ENCODE measurements around the gene GMDS. TPM values are rescaled to one million over a fixed set of nuclear protein-coding genes. Genes with fewer than 3 reads are reported as not detected.

Gene GMDS
- total RNA-seq, 1 donor: 23.2 TPM

DNA sequence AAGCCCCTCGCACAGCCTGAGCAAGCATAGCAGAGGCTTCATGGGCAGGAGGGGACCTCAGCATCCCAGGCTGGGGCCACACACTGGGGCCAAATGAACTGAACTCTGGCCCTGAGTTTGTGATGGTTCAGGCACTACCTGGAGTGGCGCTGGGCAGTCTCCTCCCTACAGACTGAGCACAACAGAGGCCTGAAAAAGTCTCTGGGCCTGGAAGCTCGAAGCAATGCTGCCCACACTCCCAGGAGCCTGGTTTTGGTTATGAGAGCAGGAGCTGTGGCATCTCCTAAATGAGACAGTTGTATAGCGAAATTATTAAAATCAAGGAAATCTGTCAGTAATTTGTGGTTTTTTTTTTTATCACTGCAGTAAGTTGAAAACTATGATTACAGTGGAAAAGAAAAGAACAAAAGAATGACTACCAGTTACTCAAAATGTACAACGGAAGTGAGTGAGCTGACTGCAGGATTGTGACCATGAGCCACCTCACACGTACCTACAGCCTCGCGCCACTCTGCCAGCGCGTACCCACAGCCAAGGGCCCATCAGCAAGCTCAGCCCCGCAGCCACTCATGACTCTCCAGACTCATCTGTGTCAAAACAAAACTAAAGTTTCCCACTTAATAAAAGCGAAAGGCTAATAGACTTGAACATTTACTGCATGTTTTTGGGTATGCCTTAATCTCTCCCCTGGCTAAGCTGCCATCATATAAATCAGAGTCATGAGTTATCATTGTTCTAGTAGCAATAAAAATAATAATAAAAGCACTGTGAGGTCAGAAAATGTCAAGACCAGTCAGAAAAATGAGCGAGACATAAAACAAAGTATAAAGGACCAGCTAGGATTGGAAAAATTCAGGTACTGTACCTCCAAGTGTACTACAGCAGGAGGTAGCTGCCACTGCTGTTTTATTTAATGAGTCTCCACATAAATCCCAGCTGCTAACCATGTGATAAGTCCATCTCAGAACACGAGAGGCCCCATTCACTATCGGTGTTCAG lies 458.7 kb downstream of the GMDS start:
- no peak for DNase-seq (ENCODE audit: insufficient read length, low spot score, missing footprints)
- no peaks in the 10 kb centered on the region for H4K20me1 ChIP-seq (ENCODE audit: insufficient read depth, low read length)
- H3K4me1 ChIP-seq (ENCODE audit: insufficient read depth, low read length): peaks cover 28% of the 10 kb centered on the region
- H3K27me3 ChIP-seq (ENCODE audit: insufficient read depth, low read length): no peaks in the 10 kb centered on the region
- H3K27ac ChIP-seq (ENCODE audit: low read depth, low read length): peak overlapping the region; percentile 26
- TF ChIP-seq, protein P1, sequence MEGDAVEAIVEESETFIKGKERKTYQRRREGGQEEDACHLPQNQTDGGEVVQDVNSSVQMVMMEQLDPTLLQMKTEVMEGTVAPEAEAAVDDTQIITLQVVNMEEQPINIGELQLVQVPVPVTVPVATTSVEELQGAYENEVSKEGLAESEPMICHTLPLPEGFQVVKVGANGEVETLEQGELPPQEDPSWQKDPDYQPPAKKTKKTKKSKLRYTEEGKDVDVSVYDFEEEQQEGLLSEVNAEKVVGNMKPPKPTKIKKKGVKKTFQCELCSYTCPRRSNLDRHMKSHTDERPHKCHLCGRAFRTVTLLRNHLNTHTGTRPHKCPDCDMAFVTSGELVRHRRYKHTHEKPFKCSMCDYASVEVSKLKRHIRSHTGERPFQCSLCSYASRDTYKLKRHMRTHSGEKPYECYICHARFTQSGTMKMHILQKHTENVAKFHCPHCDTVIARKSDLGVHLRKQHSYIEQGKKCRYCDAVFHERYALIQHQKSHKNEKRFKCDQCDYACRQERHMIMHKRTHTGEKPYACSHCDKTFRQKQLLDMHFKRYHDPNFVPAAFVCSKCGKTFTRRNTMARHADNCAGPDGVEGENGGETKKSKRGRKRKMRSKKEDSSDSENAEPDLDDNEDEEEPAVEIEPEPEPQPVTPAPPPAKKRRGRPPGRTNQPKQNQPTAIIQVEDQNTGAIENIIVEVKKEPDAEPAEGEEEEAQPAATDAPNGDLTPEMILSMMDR (IDR thresholded peaks at IDR 0.05; ENCODE audit: extremely low read depth, low read depth, low read length): no peak
- no peaks in the 10 kb centered on the region for H3K36me3 ChIP-seq (ENCODE audit: insufficient read depth, low read length)
- peak overlapping the region; percentile 44 for H2AFZ ChIP-seq (ENCODE audit: low read length)
- no peak overlapping the region for H3K4me3 ChIP-seq (ENCODE audit: insufficient read depth, low read length)
- H3K4me2 ChIP-seq (ENCODE audit: insufficient read depth, low read length): peak overlapping the region; percentile 21
- no peaks in the 10 kb centered on the region for H3K79me2 ChIP-seq (ENCODE audit: insufficient read depth, low read length)
- H3K9me3 ChIP-seq (ENCODE audit: low read depth, low read length): no peaks in the 10 kb centered on the region

DNA sequence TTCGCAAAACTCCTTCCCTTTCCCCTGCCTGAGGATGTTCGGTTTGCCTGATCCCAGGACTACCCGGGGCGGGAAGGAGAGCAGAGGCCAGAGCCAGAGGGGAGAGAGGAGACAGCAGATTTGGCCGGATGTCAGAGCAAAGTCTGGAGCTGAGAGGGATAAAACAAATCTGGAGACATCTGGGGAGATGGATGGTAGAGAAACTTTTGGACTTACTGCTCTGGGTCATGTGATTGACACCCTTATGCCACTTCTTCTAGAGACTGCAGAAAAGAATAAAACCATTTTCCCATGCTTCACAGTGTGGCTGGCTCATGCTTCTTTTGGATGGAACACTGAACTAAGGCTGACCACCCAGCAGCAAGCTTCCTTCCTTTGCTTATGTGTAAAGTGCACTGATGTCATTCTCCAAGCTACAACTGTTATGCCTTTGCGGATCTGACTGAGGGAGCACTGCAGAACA lies 461.0 kb downstream of the GMDS start:
- Histone ChIP-seq H3K36me3 (ENCODE audit: insufficient read depth, low read length) (no peaks in the 10 kb centered on the region), H2AFZ (ENCODE audit: low read length) (no peak overlapping the region), H3K27me3 (ENCODE audit: insufficient read depth, low read length) (no peaks in the 10 kb centered on the region), H3K27ac (ENCODE audit: low read depth, low read length) (no peak overlapping the region), H3K4me2 (ENCODE audit: insufficient read depth, low read length) (no peak overlapping the region), H3K4me1 (ENCODE audit: insufficient read depth, low read length) (peaks cover 27% of the 10 kb centered on the region), H3K79me2 (ENCODE audit: insufficient read depth, low read length) (no peaks in the 10 kb centered on the region), H3K4me3 (ENCODE audit: insufficient read depth, low read length) (no peak overlapping the region), H4K20me1 (ENCODE audit: insufficient read depth, low read length) (no peaks in the 10 kb centered on the region), H3K9me3 (ENCODE audit: low read depth, low read length) (no peaks in the 10 kb centered on the region)
- TF ChIP-seq, protein P1 (IDR thresholded peaks at IDR 0.05; ENCODE audit: extremely low read depth, low read depth, low read length): no peak
- DNase-seq (ENCODE audit: insufficient read length, low spot score, missing footprints): no peak

DNA sequence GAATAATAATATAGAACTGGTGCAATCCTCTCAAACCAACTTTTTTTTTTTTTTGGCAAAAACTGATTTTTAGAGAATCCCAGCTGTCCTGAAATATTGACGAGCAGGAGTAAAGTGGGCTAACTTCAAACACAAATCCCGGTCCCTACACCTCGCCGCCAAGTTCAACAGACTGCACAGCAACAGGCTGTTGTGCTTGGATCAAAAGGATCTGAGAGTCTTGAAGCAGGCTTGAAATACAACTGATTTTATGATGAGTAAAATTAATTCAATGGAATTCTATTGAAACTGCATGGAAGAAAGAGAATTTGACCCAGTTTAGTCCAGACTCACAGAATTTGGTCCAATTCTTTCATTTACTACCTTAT lies 463.6 kb downstream of the GMDS start:
- Histone ChIP-seq H3K4me1 (ENCODE audit: insufficient read depth, low read length) (peaks cover under 1% of the 10 kb centered on the region), H2AFZ (ENCODE audit: low read length) (no peak overlapping the region), H3K27me3 (ENCODE audit: insufficient read depth, low read length) (no peaks in the 10 kb centered on the region), H4K20me1 (ENCODE audit: insufficient read depth, low read length) (no peaks in the 10 kb centered on the region), H3K79me2 (ENCODE audit: insufficient read depth, low read length) (no peaks in the 10 kb centered on the region), H3K36me3 (ENCODE audit: insufficient read depth, low read length) (no peaks in the 10 kb centered on the region), H3K4me3 (ENCODE audit: insufficient read depth, low read length) (no peak overlapping the region), H3K27ac (ENCODE audit: low read depth, low read length) (no peak overlapping the region), H3K4me2 (ENCODE audit: insufficient read depth, low read length) (no peak overlapping the region), H3K9me3 (ENCODE audit: low read depth, low read length) (no peaks in the 10 kb centered on the region)
- no peak for DNase-seq (ENCODE audit: insufficient read length, low spot score, missing footprints)
- TF ChIP-seq, protein P1 (IDR thresholded peaks at IDR 0.05; ENCODE audit: extremely low read depth, low read depth, low read length): no peak

DNA sequence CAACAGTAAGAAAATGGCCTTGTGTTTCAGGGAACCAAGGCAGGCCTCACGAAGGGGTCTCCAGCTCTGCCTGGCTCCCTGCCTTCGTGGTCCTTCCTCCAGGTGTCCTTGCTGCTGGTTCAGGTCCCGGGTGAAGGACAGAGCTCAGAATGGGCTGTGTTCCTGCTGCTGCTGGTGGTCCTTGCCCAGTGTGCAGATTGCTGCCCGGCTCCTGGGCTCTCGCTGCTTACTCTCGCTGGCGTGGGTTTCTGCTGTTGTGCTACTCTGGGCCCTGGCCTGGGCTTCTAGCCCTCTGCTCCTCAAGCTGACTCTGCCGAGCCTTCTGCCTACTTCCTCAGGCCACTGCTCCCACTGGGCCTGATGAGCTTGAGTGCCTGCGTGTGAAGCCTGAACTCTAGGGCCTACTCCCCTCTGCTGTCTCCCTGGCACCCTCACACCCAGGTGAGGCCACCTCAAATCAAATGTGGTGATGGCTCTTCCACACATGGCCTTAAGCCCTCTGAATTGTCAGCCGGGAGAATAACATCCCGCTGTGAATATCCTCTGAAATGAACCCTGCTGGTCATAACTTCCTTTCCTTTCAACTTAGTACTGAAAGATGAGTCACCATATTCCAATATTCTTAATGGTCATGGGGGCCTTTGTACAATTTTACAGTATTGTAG lies 464.1 kb downstream of the GMDS start:
- TF ChIP-seq, protein P1 (IDR thresholded peaks at IDR 0.05; ENCODE audit: extremely low read depth, low read depth, low read length): no peak
- no peak overlapping the region for H3K27ac ChIP-seq (ENCODE audit: low read depth, low read length)
- no peaks in the 10 kb centered on the region for H3K9me3 ChIP-seq (ENCODE audit: low read depth, low read length)
- H3K27me3 ChIP-seq (ENCODE audit: insufficient read depth, low read length): no peaks in the 10 kb centered on the region
- H3K36me3 ChIP-seq (ENCODE audit: insufficient read depth, low read length): no peaks in the 10 kb centered on the region
- H3K79me2 ChIP-seq (ENCODE audit: insufficient read depth, low read length): no peaks in the 10 kb centered on the region
- H4K20me1 ChIP-seq (ENCODE audit: insufficient read depth, low read length): no peaks in the 10 kb centered on the region
- DNase-seq (ENCODE audit: insufficient read length, low spot score, missing footprints): peak; percentile 86
- no peak overlapping the region for H3K4me3 ChIP-seq (ENCODE audit: insufficient read depth, low read length)
- H3K4me2 ChIP-seq (ENCODE audit: insufficient read depth, low read length): no peak overlapping the region
- peak overlapping the region; percentile 61 for H2AFZ ChIP-seq (ENCODE audit: low read length)
- no peaks in the 10 kb centered on the region for H3K4me1 ChIP-seq (ENCODE audit: insufficient read depth, low read length)
